Neural cell (in vitro differentiated cells): ENCODE results near the gene BRCA2. TPM values are rescaled to one million over a fixed set of nuclear protein-coding genes. Genes with fewer than 3 reads are reported as not detected.

Source experiments
- H2AFZ ChIP-seq: fragments of 200-600, 300-800 bp; sonication (generic), shearing (Covaris generic); 2 replicates; pipeline ENCODE4 v1.6.0; 2014; ENCODE audit warnings: low read depth, mild to moderate bottlenecking, antibody characterized with exemption, low read length, moderate library complexity
- H3F3A ChIP-seq: fragments of 200-600 bp; shearing (Covaris generic); 2 replicates; pipeline ENCODE4 v1.6.1; 2016; ENCODE audit warnings: mild to moderate bottlenecking, moderate library complexity, mixed read lengths, antibody characterized with exemption, low read length; ENCODE audit not compliant: insufficient read depth, poor library complexity, severe bottlenecking
- H3K27ac ChIP-seq: fragments of 200-600, 300-800 bp; sonication (generic), shearing (Covaris generic); 2 replicates; pipeline ENCODE4 v1.5.1; 2014; ENCODE audit warnings: mild to moderate bottlenecking, low read length, moderate library complexity
- H3K27me3 ChIP-seq: fragments of 300-800, 200-600 bp; sonication (generic), shearing (Covaris generic); 2 replicates; pipeline ENCODE4 v1.6.0; 2014; ENCODE audit warnings: mild to moderate bottlenecking, low read depth, low read length, moderate library complexity; ENCODE audit not compliant: insufficient read depth
- H3K36me3 ChIP-seq: fragments of 300-800, 200-600 bp; sonication (generic), shearing (Covaris generic); 2 replicates; pipeline ENCODE4 v1.5.1; 2014; ENCODE audit warnings: mild to moderate bottlenecking, antibody characterized with exemption, low read length, moderate library complexity; ENCODE audit not compliant: insufficient read depth
- H3K4me2 ChIP-seq: fragments of 300-800, 200-600 bp; sonication (generic), shearing (Covaris generic); 2 replicates; pipeline ENCODE4 v1.6.0; 2014; ENCODE audit warnings: mild to moderate bottlenecking, low read length
- H3K4me3 ChIP-seq: fragments of 300-800, 200-600 bp; sonication (generic), shearing (Covaris generic); 2 replicates; pipeline ENCODE4 v1.5.1; 2014; ENCODE audit warnings: mild to moderate bottlenecking, low read length, moderate library complexity
- H3K79me2 ChIP-seq: fragments of 200-600 bp; shearing (Covaris generic); replicated peaks from 2 replicates; pipeline ENCODE4 v1.6.0; 2014; ENCODE audit warnings: mild to moderate bottlenecking, low read length, moderate library complexity; ENCODE audit not compliant: insufficient read depth
- H3K9ac ChIP-seq: fragments of 300-800, 200-600 bp; sonication (generic), shearing (Covaris generic); 2 replicates; pipeline ENCODE4 v1.6.1; 2016; ENCODE audit warnings: mild to moderate bottlenecking, low read length, mixed read lengths
- H3K9me2 ChIP-seq: fragments of 200-600 bp; shearing (Covaris generic); 2 replicates; pipeline ENCODE4 v1.6.1; 2016; ENCODE audit warnings: mild to moderate bottlenecking, low read length, mixed read lengths; ENCODE audit not compliant: insufficient read depth
- H3K9me3 ChIP-seq: fragments of 200-600, 300-800 bp; sonication (generic), shearing (Covaris generic); 2 replicates; pipeline ENCODE4 v1.6.1; 2016; ENCODE audit warnings: mild to moderate bottlenecking, mixed run types, low read length, moderate library complexity, mixed read lengths
- H4K20me1 ChIP-seq: fragments of 200-600 bp; shearing (Covaris generic); 2 replicates; pipeline ENCODE4 v1.6.1; 2016; ENCODE audit warnings: mild to moderate bottlenecking, mixed run types; ENCODE audit not compliant: insufficient read depth
- CTCF ChIP-seq: fragments of 450-650 bp; IDR thresholded peaks from 2 replicates; pipeline ENCODE4 v1.5.1; 2014; ENCODE audit warnings: antibody characterized with exemption, mild to moderate bottlenecking, moderate library complexity; ENCODE audit not compliant: poor library complexity, severe bottlenecking
- EP300 ChIP-seq: fragments of 450-650 bp; conservative IDR thresholded peaks from 2 replicates; pipeline ENCODE4 v1.6.1; 2014; ENCODE audit warnings: antibody characterized with exemption, mild to moderate bottlenecking, moderate library complexity; ENCODE audit not compliant: poor library complexity, severe bottlenecking
- EZH2 ChIP-seq: fragments of 200-600, 300-800 bp; shearing (Covaris generic), sonication (generic); IDR thresholded peaks from 2 replicates; pipeline ENCODE4 v1.6.1; 2014; ENCODE audit warnings: antibody characterized with exemption, low read length, borderline replicate concordance, mild to moderate bottlenecking; ENCODE audit not compliant: insufficient read depth, poor library complexity, severe bottlenecking
- MXI1 ChIP-seq: fragments of 450-650 bp; conservative IDR thresholded peaks from 2 replicates; pipeline ENCODE4 v1.6.1; 2014; ENCODE audit warnings: antibody characterized with exemption, mild to moderate bottlenecking; ENCODE audit not compliant: poor library complexity, severe bottlenecking
- POLR2AphosphoS5 ChIP-seq: IDR thresholded peaks from 2 replicates; pipeline ENCODE4 v1.6.1; 2012
- RAD21 ChIP-seq: fragments of 450-650 bp; conservative IDR thresholded peaks from 2 replicates; pipeline ENCODE4 v1.6.1; 2014; ENCODE audit warnings: antibody characterized with exemption, mild to moderate bottlenecking, moderate library complexity
- SMC3 ChIP-seq: fragments of 450-650 bp; conservative IDR thresholded peaks from 2 replicates; pipeline ENCODE4 v1.6.1; 2014; ENCODE audit warnings: antibody characterized with exemption, mild to moderate bottlenecking, moderate library complexity; ENCODE audit not compliant: poor library complexity
- TAF1 ChIP-seq: IDR thresholded peaks from 2 replicates; pipeline ENCODE4 v1.6.1; 2012; ENCODE audit warnings: low read depth
- polyA plus RNA-seq: library from polyadenylated mRNA; depleted of rRNA; stranded (reverse); fragments of >200 nt; gene quantifications from 2 replicates; pipeline ENCODE4 v1.2.3, GENCODE V29; 2014
- TF ChIP-seq, protein P1 (sequence below): IDR thresholded peaks from 2 replicates; pipeline ENCODE4 v1.6.1; 2012; ENCODE audit warnings: borderline replicate concordance

Gene BRCA2
- polyA plus RNA-seq, 1 donor from 2014 or later = 0.11 TPM

DNA sequence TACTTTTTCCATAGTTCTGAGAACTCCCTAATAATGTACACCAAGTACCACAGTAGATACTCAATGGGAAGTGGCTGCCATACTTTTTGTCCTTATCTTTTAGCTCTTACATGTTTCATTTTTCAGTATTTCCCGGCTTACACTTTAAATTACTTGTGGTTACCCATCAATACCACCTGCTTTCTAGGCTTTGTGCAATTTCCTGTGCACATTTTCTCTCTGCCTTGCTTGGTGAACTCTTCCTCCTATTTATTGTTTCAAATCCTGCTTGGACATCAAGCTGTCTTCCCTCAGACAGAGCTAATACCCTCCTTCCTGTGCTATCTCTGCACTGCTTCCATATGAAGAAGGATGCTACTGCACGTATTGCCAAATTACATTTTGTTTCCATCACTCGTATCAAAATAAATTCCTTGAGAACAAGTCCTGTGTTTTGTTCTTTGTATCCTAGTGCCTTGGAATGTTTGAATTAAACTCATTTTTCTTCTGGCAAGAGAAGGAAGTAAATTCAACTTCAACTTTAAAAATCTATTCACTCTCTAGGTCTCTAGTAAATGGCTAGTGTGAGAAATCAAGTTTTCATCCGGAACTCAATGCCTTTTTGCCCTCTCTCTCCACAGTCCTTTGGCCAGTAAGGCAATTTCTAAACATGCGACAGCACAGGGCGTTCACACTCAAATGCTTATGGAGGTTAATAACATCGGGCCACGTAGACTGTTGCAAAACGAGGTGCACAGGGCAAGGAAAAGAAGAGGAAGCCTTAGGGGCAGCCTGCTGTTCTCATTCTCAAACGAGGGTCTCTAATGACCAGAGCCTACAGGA, 5.8 kb upstream of the BRCA2 start:
- TF ChIP-seq EZH2 = no peak
- no peak for TF ChIP-seq CTCF
- no peak for TF ChIP-seq MXI1
- TF ChIP-seq EP300 = no peak
- no peak for TF ChIP-seq RAD21
- TF ChIP-seq, protein P1, sequence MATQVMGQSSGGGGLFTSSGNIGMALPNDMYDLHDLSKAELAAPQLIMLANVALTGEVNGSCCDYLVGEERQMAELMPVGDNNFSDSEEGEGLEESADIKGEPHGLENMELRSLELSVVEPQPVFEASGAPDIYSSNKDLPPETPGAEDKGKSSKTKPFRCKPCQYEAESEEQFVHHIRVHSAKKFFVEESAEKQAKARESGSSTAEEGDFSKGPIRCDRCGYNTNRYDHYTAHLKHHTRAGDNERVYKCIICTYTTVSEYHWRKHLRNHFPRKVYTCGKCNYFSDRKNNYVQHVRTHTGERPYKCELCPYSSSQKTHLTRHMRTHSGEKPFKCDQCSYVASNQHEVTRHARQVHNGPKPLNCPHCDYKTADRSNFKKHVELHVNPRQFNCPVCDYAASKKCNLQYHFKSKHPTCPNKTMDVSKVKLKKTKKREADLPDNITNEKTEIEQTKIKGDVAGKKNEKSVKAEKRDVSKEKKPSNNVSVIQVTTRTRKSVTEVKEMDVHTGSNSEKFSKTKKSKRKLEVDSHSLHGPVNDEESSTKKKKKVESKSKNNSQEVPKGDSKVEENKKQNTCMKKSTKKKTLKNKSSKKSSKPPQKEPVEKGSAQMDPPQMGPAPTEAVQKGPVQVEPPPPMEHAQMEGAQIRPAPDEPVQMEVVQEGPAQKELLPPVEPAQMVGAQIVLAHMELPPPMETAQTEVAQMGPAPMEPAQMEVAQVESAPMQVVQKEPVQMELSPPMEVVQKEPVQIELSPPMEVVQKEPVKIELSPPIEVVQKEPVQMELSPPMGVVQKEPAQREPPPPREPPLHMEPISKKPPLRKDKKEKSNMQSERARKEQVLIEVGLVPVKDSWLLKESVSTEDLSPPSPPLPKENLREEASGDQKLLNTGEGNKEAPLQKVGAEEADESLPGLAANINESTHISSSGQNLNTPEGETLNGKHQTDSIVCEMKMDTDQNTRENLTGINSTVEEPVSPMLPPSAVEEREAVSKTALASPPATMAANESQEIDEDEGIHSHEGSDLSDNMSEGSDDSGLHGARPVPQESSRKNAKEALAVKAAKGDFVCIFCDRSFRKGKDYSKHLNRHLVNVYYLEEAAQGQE = no peak
- TF ChIP-seq POLR2AphosphoS5 = no peak
- no peak for TF ChIP-seq TAF1
- no peak for TF ChIP-seq SMC3
- Histone ChIP-seq H3K27me3 (no peaks in the 10 kb centered on the region), H3K9me2 (no peaks in the 10 kb centered on the region), H3F3A (no peaks in the 10 kb centered on the region), H3K79me2 (no peaks in the 10 kb centered on the region), H3K27ac (no peak overlapping the region), H3K4me2 (no peak overlapping the region), H3K9me3 (no peaks in the 10 kb centered on the region), H3K4me3 (no peak overlapping the region), H3K36me3 (no peaks in the 10 kb centered on the region), H4K20me1 (no peaks in the 10 kb centered on the region), H3K9ac (no peak overlapping the region), H2AFZ (no peak overlapping the region)

- peak; percentile 69 for TF ChIP-seq RAD21
- TF ChIP-seq EZH2 = no peak
- peak; percentile 75 for TF ChIP-seq CTCF
- peak; percentile 82 for TF ChIP-seq SMC3
- TF ChIP-seq POLR2AphosphoS5 = no peak
- Histone ChIP-seq H4K20me1 (no peaks in the 10 kb centered on the region), H2AFZ (no peak overlapping the region), H3F3A (no peaks in the 10 kb centered on the region), H3K4me2 (no peak overlapping the region), H3K79me2 (no peaks in the 10 kb centered on the region), H3K9ac (no peak overlapping the region), H3K9me3 (no peaks in the 10 kb centered on the region), H3K36me3 (no peaks in the 10 kb centered on the region), H3K27ac (no peak overlapping the region), H3K4me3 (no peak overlapping the region), H3K27me3 (no peaks in the 10 kb centered on the region), H3K9me2 (no peaks in the 10 kb centered on the region)
These were observed 5.1 kb upstream of the BRCA2 start for GRCh38 chr13:32310134-32310706.
